Activated naive CD8-positive, alpha-beta T cell treated with anti-CD3 and anti-CD28 coated beads, Interleukin-2, amount 50 U/mL, for 16 hours (primary cell): ENCODE data around the gene OTOG.

ENCODE experiments used
- DNase-seq: peaks from one replicate; pipeline ENCODE4 v3.0.0-alpha.2; 2020; ENCODE audit warnings: low read depth, low spot score

Gene OTOG

DNA sequence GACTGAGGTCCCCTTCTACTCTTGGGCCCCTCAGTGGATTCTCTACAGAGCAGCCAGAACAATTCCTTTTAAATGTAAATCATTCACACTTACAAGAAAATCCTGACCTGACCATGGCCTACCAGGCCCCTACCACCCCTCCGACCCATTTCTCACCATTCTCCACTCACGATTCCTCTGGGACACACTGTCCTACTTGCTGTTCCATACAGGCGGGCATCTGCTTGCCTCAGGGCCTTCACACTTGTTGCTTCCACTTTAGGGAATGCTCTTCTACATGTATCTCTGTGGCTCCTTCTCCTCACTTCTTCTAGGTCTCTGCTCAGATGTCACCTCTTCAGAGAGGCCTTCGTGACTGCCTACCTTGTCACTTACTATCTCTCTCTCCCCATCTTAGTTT, 6.3 kb upstream of the OTOG start:
- no peak for DNase-seq

DNA sequence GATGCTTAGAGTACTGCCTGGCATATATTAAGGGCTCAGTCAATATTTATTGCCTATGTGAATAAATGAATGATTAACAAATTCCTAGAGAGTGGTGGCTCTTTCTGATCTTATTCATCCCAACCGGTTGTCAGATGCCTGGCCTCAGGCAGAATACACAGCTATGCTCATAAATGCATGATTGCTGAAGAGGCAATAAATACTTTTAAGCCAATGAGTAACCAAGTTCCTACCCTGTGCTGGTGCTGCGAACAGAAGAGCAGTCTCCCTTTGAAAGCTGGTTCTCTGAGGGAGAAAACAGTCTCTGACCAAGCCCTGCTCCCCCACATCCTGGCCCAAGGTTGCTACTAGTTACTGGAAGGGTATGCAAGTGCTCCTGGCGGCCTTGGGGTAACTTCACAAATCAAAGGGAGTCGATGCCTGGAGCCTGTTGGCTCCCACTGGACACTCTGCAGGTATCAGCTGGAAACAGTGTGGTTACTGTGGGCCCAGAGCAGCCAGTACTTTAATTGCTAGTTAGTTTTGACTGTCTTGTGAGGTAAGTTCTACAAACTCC, 5.7 kb upstream of the OTOG start:
- no peak for DNase-seq

DNA sequence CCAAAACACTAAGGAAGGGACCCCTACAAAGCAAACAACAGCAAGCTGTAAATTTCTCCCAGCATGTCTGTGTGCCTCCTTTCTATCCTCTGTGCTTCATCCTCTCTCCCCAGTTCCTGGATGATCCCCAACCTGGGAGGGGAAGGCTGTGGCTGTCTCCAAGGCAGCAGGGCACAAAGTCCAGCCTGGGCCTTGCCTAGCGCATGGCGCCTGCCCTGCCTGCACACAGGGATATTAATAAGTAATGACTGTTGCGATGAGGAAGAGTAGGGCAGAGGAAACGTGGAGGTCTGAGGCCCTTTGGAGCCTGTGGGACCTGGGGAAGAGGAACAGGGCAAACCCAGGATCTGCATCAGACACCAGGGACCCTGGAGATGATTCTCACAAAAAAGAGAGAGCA, 4.8 kb upstream of the OTOG start:
- no peak for DNase-seq

DNA sequence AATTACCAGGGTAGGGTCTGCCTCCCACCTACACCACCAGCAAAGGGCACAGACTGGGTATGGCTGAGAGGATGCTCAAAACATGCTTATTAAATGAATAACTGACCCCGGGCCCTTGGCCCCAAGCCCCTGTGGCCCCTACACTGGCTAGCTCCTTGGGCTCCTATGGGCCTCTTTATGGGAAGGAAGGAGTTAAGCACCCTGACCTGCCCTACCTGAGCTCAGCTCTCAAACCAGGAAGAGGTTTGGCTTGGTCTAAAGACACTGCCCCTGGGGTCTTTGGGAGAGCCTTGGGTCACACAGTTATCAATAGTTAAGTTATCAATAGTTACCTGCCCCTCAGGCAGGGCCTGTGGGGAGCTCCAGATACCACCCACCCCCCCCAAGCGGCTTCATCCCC, 4.0 kb upstream of the OTOG start:
- DNase-seq, result no peak

DNA sequence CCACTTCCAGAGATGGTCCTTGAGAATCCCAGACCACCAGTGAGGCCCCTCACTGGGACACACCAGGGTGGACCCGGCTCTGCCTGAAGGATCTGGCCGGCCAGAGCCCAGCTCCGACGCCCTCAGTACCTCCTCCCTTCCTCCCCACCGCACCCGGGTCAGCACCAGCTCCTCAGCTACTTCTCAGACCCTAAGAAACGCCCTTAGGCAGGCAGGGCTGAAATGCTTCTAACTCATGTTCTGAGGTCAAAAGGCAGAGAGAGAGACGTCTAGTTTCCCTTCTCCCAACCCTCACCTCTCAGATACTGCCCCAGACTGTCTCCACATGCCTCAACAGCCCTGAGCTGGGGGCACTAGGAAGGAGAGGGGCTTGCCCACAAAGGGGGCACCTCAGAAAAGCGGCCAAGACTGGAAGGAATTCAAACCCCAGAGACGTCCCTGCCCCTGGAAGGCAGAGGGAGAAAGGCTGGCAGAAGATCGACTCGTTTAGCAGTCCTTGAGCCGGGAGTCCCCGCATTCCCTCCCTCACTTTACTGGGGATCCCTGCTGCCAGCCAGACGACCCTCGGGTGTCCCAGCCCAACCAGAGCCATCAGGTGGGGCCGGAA, 3.4 kb upstream of the OTOG start:
- no peak for DNase-seq

DNA sequence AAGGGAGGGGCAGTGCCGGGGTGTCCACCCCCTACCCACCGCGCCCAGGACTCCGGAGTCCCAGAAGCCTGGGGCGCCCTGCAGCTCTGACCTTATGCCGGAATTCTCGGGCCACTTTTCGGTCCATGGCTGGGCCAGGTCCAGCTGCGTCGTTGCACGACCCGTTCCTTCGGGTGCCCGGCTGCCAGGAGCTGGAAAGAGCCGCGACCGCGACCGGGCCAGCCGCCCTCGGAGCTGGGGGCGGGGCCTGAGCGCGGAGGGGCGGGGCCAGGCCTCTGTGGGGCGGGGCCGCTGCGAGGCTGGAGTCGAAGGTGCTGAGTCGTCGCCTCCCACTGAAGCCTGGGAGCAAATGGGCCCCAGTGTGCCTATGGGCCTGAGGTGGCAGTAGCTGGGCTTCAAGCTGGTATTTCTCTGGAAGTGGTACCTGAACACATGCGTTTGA, 2.9 kb upstream of the OTOG start, which contains the start of gene USH1C:
Gene USH1C (minus strand): TSS at position 236 of the 442 bp plus-strand sequence. CDS start 109 bp downstream, at position 127.
- no peak for DNase-seq

DNA sequence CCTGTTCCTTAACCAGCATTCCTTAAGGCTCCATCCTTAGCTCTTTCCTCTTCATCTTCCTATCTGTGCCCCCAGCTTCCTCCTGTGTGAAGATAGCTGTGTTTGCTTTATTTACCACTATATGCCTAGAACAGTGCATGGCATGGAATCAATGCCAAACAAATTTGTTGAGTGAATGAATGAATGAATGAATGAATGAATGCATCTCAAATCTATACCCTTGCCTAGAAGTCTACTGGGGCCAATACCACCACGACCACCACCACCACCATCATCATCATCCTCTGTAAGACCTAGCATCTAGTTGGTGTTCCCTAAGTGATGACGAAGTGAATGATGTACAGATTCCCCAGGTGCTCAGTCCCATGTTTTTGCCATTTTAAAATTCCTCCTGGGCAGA, 819 bp upstream of the OTOG start:
- no peak for DNase-seq

DNA sequence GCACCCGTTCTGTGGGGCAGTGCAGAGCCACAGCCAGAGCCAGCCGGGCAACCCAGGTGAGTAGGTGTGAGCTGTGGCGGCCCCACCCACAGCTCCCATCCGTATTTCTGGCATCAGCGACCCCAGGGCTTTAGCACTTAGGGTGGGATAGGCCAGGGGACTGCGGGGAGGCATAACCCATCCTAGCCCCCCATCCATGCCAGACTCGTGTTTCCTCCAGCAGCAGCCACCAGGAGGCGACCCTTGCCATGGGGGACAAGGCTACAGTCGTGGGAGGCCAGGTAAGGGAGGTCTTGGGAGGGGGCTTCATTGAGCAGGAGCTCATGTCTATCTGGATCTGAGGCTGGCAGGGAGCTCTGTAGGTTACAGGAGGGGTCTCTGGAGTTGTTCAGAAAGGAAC, 873 bp downstream of the OTOG start:
- DNase-seq, result no peak

DNA sequence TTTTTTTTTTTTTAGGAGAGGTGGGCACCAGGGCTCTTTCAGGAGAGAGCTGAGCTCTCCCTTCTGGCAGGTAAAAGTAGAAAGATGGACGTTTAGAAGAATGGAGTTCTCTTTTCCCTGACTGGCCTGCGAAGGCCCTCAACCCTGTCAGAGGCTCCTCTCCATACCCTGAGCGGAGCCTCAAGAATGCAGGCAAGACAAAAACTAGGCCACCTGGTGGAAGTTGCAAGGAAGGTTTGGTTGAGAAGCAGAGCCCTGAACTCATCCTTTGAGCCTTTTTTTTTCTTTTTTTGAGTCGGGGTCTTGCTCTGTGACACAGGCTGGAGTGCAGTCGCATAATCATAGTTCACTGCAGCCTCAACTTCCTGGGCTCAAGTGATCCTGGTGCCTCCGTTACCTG, 1.4 kb downstream of the OTOG start:
- DNase-seq, result no peak

DNA sequence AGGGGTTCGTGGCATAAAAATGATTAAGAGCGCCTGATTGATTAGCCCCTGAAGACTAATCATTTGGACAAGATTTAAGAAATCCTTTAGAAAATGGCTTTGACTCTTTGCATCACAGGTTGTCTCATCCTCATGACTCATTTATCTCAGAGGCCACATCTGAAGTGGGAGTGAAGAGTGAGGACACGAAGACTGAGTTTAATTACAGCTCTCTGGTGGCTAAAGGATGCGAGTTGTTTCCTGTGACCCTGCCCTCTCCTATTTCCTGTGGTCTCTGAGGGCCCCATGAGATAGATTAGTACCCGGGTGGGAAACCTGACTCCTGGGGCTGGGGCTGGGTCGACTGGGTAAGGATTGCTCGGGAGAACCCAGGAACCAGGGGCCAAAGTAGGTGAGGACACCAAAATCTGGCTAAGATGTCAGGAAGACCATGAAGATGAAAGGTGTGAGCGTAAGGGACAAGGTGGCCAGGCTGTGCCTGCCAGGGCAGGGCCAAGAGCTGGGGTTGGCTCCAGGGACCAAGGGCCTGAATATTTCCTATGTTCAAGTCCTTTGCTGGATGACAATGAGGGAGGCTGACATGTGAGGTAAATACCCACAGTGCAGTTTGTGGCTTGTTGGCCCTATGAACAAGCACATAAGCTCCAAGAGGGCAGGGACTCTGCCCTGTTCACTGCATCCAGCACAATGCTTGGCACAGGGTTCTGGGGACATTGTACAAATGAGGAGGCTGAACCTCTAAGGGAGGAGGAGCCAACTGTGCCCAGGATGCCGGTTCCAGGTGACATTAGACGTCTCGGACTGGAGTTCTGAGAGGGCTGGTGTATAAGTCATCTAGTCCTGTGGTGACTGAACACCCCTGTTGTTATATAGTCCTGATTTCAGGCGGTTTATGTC, 3.6 kb downstream of the OTOG start:
- DNase-seq, result no peak

DNA sequence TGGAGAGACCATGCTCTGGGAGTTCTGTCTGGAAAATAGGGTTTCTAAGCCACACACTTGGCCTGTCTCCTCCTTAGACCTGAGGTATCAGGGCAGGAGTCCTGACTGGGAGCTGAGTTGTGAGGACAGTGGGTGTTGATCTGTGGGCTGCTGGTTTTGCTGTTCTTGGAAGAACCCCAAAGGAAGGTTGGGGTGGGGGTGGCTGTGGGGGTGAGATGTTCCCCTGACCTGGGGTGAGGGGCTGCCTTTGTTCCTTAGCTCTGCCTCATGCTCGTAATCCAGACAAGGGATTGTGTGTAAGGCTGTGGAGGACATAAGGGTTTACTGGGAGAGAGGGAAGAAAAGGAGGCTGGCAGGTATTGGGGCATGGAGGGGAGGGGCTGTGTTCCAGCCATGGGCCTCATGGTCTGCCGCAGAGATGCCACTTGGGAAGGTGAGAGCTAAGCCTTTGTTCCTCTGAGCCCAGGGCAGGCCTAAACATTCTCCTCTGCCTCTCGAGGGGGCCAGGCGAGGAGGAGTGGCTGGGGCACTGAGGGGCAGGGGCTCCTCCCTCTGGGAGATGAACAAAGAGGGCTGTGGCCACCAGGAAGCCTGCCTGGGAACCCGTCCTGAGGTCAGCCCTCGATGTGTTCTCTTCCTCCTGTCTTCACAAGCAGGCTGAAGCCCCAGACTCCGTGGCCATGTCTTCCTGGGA, 4.4 kb downstream of the OTOG start:
- no peak for DNase-seq

DNA sequence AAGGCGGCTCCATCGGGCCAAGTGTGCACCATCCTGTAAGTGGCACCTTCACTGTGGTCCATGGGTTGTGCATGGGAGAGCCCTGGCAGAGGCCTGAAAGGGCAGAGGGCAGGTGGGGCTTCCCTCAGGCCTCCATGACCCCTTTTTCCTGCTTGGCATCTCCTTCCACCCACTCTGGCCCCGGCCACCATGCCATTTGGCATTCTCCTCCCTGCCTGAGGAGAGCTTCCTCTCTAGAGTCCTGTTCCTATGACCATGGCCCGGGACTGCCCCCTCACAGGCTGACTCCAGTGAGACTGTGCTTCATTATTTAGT, 4.9 kb downstream of the OTOG start:
- no peak for DNase-seq

DNA sequence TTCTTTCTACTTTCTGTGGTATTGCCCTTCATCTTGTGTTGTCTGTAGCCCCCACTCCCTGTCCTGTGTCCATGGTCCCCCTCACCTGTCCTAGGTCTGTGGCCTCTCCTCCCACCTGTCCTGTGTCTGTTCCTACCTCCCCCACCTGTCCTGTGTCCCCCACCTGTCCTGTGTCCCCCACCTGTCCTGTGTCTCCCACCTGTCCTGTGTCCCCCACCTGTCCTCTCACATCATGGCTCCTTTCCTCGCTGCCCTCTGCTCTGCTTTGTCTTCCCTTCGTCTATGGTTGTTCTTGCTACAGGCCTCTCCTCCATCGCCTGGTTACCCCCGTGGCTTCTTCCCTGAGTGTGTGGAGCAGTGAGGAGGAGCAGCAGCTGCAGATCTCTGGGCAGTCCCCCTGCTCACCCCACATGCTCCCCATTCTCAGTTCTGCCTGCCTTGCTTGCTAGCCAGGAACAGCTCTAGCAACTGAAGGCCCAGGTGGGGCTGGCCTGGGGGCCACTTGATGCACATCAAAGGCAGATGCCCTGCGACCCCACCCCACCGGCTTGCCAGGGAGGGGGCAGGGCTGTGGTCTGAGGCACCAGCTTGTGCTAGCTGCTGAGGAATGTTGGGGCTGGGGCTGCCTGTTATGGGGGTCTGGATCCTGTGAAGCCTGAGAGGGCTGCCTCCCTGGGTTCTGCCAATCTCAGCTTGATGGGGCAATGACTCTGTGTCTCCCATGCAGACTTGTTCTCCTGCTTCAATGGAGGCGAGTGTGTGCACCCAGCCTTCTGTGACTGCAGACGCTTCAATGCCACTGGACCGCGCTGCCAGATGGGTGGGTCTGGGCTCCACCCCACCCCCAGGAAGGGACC, 5.6 kb downstream of the OTOG start:
- no peak for DNase-seq

DNA sequence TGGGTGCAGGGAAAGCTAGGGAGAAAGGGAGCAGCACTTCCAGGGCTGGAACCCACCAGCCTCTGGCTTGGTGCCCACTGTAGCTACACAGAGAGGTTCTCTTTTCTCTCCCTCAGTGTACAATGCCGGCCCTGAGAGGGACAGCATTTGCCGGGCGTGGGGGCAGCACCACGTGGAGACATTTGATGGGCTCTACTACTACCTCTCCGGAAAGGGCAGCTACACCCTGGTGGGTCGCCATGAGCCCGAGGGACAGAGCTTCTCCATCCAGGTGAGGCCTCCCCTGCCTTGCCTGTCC, 6.1 kb downstream of the OTOG start:
- no peak for DNase-seq

DNA sequence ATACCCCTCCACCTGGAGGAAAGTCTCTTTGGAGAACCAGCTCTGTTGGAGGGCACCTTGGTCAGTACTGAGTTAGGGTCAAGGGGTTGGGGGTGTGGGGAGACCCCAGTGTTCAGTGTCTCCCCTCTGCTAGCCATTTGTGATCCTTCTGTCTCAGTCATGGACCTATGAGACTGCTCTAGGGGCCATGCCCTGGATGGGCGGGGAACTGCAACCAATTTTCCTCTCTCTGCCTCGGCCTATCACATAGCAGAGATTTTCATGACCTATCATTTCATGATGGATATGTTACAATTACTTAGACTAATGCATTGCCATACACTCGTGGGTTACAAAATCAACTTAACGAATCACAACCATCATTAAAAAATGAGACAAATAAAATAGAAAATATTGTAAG, 7.4 kb downstream of the OTOG start:
- DNase-seq, result no peak

DNA sequence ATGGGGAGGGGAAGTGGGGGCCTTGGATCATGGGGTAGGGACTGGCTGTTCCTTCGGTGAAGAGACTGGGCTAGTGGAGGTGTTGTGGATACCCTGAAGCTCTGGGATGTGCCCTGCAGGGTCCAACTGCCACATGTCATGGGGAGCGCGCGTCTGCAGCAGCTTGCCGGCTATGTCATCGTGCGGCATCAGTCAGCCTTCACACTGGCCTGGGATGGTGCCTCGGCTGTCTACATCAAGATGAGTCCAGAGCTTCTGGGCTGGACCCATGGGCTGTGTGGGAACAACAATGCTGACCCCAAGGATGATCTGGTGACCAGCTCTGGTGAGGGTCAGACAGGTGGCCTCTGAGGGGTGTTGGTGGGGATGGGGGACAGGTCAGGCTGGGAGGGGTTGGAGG, 9.9 kb downstream of the OTOG start:
- no peak for DNase-seq

DNA sequence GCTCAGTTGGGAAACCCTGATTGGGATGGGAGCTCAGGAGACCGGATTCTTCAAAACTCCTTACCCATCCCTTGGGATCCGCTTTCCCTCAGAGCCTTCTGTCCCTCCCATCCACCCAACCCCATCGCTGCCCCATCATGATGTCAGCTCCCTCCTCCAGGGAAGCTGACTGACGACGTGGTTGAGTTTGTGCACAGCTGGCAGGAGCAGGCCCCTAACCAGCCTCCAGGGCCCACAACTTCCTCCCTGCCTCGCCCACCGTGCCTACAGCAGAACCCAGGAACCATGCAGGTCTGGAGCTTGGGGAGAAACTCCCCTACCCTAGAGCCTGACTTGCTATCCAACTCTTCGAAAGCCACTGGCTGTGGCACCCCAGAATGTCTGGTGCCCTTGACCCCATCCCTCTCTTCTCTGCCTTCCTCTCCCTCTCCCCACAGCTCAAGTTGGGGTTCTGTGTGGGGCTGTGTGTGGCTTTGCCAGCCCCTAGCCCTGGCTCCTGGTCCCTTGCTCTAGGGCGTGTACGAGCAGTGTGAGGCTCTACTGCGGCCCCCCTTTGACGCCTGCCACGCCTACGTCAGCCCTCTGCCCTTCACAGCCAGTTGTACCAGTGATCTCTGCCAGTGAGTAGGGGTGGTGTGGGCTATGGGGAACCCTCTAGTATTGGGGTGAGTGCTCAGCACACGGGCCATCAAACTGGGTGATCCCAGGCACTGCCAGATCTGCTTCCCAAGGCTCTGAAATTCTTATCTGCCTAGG, 11.1 kb downstream of the OTOG start:
- DNase-seq, result no peak

DNA sequence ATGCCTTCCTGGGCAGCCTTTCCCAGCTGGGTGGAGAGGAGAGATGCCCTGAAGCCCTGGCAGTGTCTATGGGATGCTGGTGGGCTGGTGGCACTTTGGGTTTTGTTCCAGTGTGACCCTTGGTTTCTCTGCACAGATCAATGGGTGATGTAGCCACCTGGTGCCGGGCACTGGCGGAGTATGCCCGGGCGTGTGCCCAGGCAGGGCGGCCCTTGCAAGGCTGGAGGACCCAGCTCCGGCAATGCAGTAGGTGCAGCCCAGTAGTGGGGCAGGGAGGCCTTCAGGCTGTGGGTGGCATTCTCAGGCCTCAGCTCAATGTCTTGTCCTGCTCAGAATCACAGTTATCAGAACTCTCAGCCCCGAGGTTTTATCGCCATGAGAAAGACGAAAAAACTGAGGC, 11.9 kb downstream of the OTOG start:
- DNase-seq, result no peak

DNA sequence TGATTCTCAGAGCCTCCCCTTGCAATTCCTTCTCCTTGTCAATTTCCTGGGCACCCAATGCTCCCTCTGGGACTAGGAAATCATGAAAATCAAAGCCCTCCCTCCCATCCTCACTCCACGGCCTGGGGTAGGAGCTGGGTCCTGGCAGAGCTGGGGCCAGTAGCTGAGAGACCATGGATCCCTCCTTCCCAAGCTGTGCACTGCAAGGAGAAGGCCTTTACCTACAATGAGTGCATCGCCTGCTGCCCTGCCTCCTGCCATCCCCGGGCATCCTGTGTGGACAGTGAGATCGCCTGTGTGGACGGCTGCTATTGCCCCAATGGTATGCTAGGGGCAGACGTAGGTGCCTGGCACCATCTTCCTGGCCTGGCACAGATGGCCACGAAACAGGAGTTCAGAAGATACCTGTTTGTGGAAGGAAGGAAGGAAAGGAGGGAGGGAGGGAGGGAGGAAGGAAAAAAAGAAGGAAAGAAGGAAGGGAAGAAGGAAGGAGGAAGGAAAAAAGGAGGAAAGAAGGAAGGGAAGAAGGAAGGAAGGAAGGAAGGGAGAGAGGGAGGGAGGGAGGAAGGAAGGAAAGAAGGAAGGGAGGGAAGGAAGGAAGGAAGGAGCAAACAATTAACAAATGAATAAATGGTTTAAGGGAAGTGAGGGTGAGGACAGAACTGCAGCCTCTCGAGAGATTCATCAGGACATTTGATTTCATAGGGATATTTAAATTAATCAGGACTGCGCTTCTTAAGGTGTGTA, 12.5 kb downstream of the OTOG start:
- no peak for DNase-seq
